H7 (cell line): Measurements from ENCODE around the gene FMNL1. TPM values are rescaled to one million over a fixed set of nuclear protein-coding genes. Genes with fewer than 3 reads are reported as not detected.

Source experiments
- DNase-seq: peaks from one replicate; pipeline ENCODE4 v3.0.0; 2012
- H3K27me3 ChIP-seq: 2 replicates; pipeline ENCODE4 v1.6.0; 2011; ENCODE audit warnings: mild to moderate bottlenecking, low read length; ENCODE audit not compliant: control insufficient read depth, insufficient read depth
- H3K36me3 ChIP-seq: replicated peaks from 2 replicates; pipeline ENCODE4 v1.5.1; 2011; ENCODE audit warnings: low read length; ENCODE audit not compliant: control insufficient read depth, insufficient read depth
- H3K4me3 ChIP-seq: 2 replicates; pipeline ENCODE4 v1.5.1; 2011; ENCODE audit warnings: low read depth, mild to moderate bottlenecking, control low read depth, low read length, moderate library complexity; ENCODE audit not compliant: insufficient read depth
- total RNA-seq: library from RNA; depleted of rRNA; stranded (reverse); fragments of >200 nt; shearing (Covaris generic); gene quantifications from 2 replicates; pipeline ENCODE4 v1.2.3, GENCODE V29; 2014

Gene FMNL1
- total RNA-seq, 1 experiment from 2014 or later: 1.7 TPM

GRCh38 chr17:45236282-45236606 lies 14.6 kb downstream of the FMNL1 start:
- H3K4me3 ChIP-seq: no peak overlapping the region
- H3K27me3 ChIP-seq: peaks cover 18% of the 10 kb centered on the region
- no peaks in the 10 kb centered on the region for H3K36me3 ChIP-seq
- DNase-seq: no peak

GRCh38 chr17:45237686-45238085 lies 16.0 kb downstream of the FMNL1 start:
- peaks cover 27% of the 10 kb centered on the region for H3K27me3 ChIP-seq
- no peak overlapping the region for H3K4me3 ChIP-seq
- DNase-seq: no peak
- H3K36me3 ChIP-seq: no peaks in the 10 kb centered on the region

GRCh38 chr17:45238155-45238774 lies 16.6 kb downstream of the FMNL1 start:
- no peak overlapping the region for H3K4me3 ChIP-seq
- H3K36me3 ChIP-seq: no peaks in the 10 kb centered on the region
- peaks cover 27% of the 10 kb centered on the region for H3K27me3 ChIP-seq
- no peak for DNase-seq

GRCh38 chr17:45240905-45241327 lies 19.2 kb downstream of the FMNL1 start:
- no peaks in the 10 kb centered on the region for H3K36me3 ChIP-seq
- peak overlapping the region; percentile 55 for H3K4me3 ChIP-seq
- peaks cover 27% of the 10 kb centered on the region for H3K27me3 ChIP-seq
- peak; percentile 82 for DNase-seq

GRCh38 chr17:45241328-45242028 lies 19.8 kb downstream of the FMNL1 start:
- peak overlapping the region; percentile 55 for H3K4me3 ChIP-seq
- H3K27me3 ChIP-seq: peaks cover 27% of the 10 kb centered on the region
- DNase-seq: peak; percentile 97
- H3K36me3 ChIP-seq: no peaks in the 10 kb centered on the region

- Histone ChIP-seq H3K36me3 (no peaks in the 10 kb centered on the region), H3K4me3 (peak overlapping the region; percentile 12)
Measured at GRCh38 chr17:45242029-45242414, 20.3 kb downstream of the FMNL1 start.

GRCh38 chr17:45243750-45244149 lies 22.1 kb downstream of the FMNL1 start:
- Histone ChIP-seq H3K4me3 (no peak overlapping the region), H3K27me3 (peaks cover 24% of the 10 kb centered on the region), H3K36me3 (no peaks in the 10 kb centered on the region)
- no peak for DNase-seq

More at GRCh38 chr17:45242029-45242414, 20.3 kb downstream of the FMNL1 start:
- no peak for DNase-seq
- H3K27me3 ChIP-seq: peaks cover 27% of the 10 kb centered on the region

- no peak for DNase-seq
- Histone ChIP-seq H3K27me3 (peaks cover 21% of the 10 kb centered on the region), H3K4me3 (no peak overlapping the region), H3K36me3 (peaks cover 2% of the 10 kb centered on the region; the same call in 1 of the 2 replicates)
Measured at GRCh38 chr17:45244725-45245656, 23.3 kb downstream of the FMNL1 start.

- peak overlapping the region; percentile 80; the same call in 1 of the 2 replicates for H3K4me3 ChIP-seq
- peaks cover 8% of the 10 kb centered on the region for H3K27me3 ChIP-seq
- H3K36me3 ChIP-seq: peaks cover 2% of the 10 kb centered on the region; the same call in 1 of the 2 replicates
- no peak for DNase-seq
Measured at GRCh38 chr17:45246338-45246737, 24.7 kb downstream of the FMNL1 start.

- DNase-seq: peak; percentile 96
- Histone ChIP-seq H3K27me3 (peaks cover 4% of the 10 kb centered on the region; the same call in 1 of the 2 replicates), H3K4me3 (peak overlapping the region; percentile 80), H3K36me3 (peaks cover 2% of the 10 kb centered on the region; the same call in 1 of the 2 replicates)
Measured at GRCh38 chr17:45246861-45247428, 25.3 kb downstream of the FMNL1 start.

GRCh38 chr17:45247429-45248131 lies 25.9 kb downstream of the FMNL1 start:
- peak; percentile 100 for DNase-seq
- peak overlapping the region; percentile 80 for H3K4me3 ChIP-seq
- no peaks in the 10 kb centered on the region; the same call in 1 of the 2 replicates for H3K27me3 ChIP-seq
- H3K36me3 ChIP-seq: peaks cover 2% of the 10 kb centered on the region; the same call in 1 of the 2 replicates

- peak; percentile 92 for DNase-seq
Measured at GRCh38 chr17:45248132-45248957, 26.7 kb downstream of the FMNL1 start.

GRCh38 chr17:45251931-45252330 lies 30.2 kb downstream of the FMNL1 start:
- peaks cover 2% of the 10 kb centered on the region; the same call in 1 of the 2 replicates for H3K36me3 ChIP-seq
- H3K27me3 ChIP-seq: no peaks in the 10 kb centered on the region
- H3K4me3 ChIP-seq: no peak overlapping the region
- no peak for DNase-seq

More at GRCh38 chr17:45248132-45248957, 26.7 kb downstream of the FMNL1 start:
- Histone ChIP-seq H3K4me3 (peak overlapping the region; percentile 80), H3K36me3 (peaks cover 2% of the 10 kb centered on the region; the same call in 1 of the 2 replicates), H3K27me3 (no peaks in the 10 kb centered on the region; the same call in 1 of the 2 replicates)
